HL-60 (cell line): ENCODE measurements around the gene SPCS1.

Source experiments
- DNase-seq, 2 experiments: peaks; one replicate each; pipeline ENCODE4 v3.0.0-alpha.2; 2010 to 2020; ENCODE audit warnings: low read depth in 1 of 2, low spot score in 1 of 2
- H3K27ac ChIP-seq: fragments of 250-450 bp; sonication (Bioruptor Pico); replicated peaks from 2 replicates; pipeline ENCODE4 v1.5.1; 2020; ENCODE audit warnings: mild to moderate bottlenecking, moderate library complexity
- H3K27me3 ChIP-seq: fragments of 250-450 bp; sonication (Bioruptor Pico); 2 replicates; pipeline ENCODE4 v1.5.1; 2021; ENCODE audit warnings: mild to moderate bottlenecking, moderate library complexity; ENCODE audit not compliant: insufficient read depth, poor library complexity, severe bottlenecking
- H3K4me3 ChIP-seq: replicated peaks from 2 replicates; pipeline ENCODE4 v1.5.1; 2011; ENCODE audit warnings: mild to moderate bottlenecking, control low read depth, low read length; ENCODE audit not compliant: insufficient read depth
- CTCF ChIP-seq: IDR thresholded peaks from one replicate; pipeline ENCODE4 v1.5.1; 2011; ENCODE audit warnings: low read length, control low read depth, inconsistent platforms; ENCODE audit not compliant: insufficient read depth
- GABPA ChIP-seq: IDR thresholded peaks from 2 replicates; pipeline ENCODE4 v1.6.1; 2012; ENCODE audit warnings: low read depth
- POLR2AphosphoS5 ChIP-seq: IDR thresholded peaks from 2 replicates; pipeline ENCODE4 v1.6.1; 2012; ENCODE audit warnings: low read depth
- REST ChIP-seq: IDR thresholded peaks from 2 replicates; pipeline ENCODE4 v1.6.1; 2012; ENCODE audit warnings: low read depth; ENCODE audit not compliant: insufficient replicate concordance
- SPI1 ChIP-seq: IDR thresholded peaks from 2 replicates; pipeline ENCODE4 v1.6.1; 2012; ENCODE audit warnings: low read depth, mild to moderate bottlenecking, borderline replicate concordance

The SPCS1 gene

GRCh38 chr3:52712291-52713212 lies 6.6 kb downstream of the SPCS1 start:
- no peak for TF ChIP-seq CTCF
- TF ChIP-seq GABPA, result no peak
- TF ChIP-seq SPI1, result no peak
- no peak for TF ChIP-seq POLR2AphosphoS5
- no peak for TF ChIP-seq REST
- no peak overlapping the region for H3K4me3 ChIP-seq
- no peak for DNase-seq
- H3K27ac ChIP-seq, result no peak overlapping the region
- no peaks in the 10 kb centered on the region for H3K27me3 ChIP-seq

GRCh38 chr3:52714335-52715302 lies 8.7 kb downstream of the SPCS1 start:
- peak overlapping the region; percentile 52; the same call in 1 of the 2 replicates for H3K27ac ChIP-seq
- no peak overlapping the region for H3K4me3 ChIP-seq
- no peak for DNase-seq
- TF ChIP-seq CTCF (no peak), SPI1 (no peak), GABPA (no peak), POLR2AphosphoS5 (no peak), REST (no peak)
- no peaks in the 10 kb centered on the region for H3K27me3 ChIP-seq

GRCh38 chr3:52715714-52716305 lies 9.9 kb downstream of the SPCS1 start:
- Histone ChIP-seq H3K4me3 (no peak overlapping the region), H3K27ac (peak overlapping the region; percentile 52), H3K27me3 (no peaks in the 10 kb centered on the region)
- TF ChIP-seq POLR2AphosphoS5, result no peak
- TF ChIP-seq SPI1, result peak; percentile 95
- peak; percentile 60 to 84 for DNase-seq

- TF ChIP-seq CTCF (no peak), REST (no peak), POLR2AphosphoS5 (no peak), GABPA (no peak), SPI1 (no peak)
- no peaks in the 10 kb centered on the region for H3K27me3 ChIP-seq
- DNase-seq, result no peak
- no peak overlapping the region for H3K4me3 ChIP-seq
- no peak overlapping the region for H3K27ac ChIP-seq
These were observed 13.7 kb downstream of the SPCS1 start for GRCh38 chr3:52719618-52720017.
